Endothelial cell of umbilical vein (primary cell): ENCODE measurements around the gene SQOR. TPM values are rescaled to one million over a fixed set of nuclear protein-coding genes. Genes with fewer than 3 reads are reported as not detected.

Experiments
- BruUV-seq: library from RNA; stranded (reverse); fragments of 400-500 nt; replicated peaks from 2 replicates; lab custom pipeline; 2021; lab: Mats Ljungman, UMichigan
- CTCF ChIA-PET: fragments of 300-600, 350-600 bp; sonication (Branson Sonifier 250); formaldehyde crosslinking; loops from one replicate; lab custom pipeline; 2021; ENCODE audit warnings: antibody characterized with exemption, inconsistent platforms; lab: Charles Lee
- POLR2A ChIA-PET: fragments of 300-600, 350-600 bp; sonication (Branson Sonifier 250); formaldehyde crosslinking; loops from one replicate; lab custom pipeline; 2021; ENCODE audit warnings: antibody characterized with exemption, inconsistent platforms; lab: Charles Lee
- DNase-seq: peaks from one replicate; pipeline ENCODE4 v3.0.0-alpha.2; 2011; ENCODE audit warnings: low read depth, low spot score
- FAIRE-seq: peaks from 2 replicates; lab custom pipeline; 2011; peaks lifted over from hg19 to GRCh38; lab: Jason Lieb, UNC
- H2AFZ ChIP-seq: 2 replicates; pipeline ENCODE4 v1.6.0; 2012; ENCODE audit warnings: low read depth, low read length, control low read depth, inconsistent platforms
- H3K27ac ChIP-seq: 2 replicates; pipeline ENCODE4 v1.5.1; 2011; ENCODE audit warnings: low read depth, mild to moderate bottlenecking, control low read depth, low read length, moderate library complexity; ENCODE audit not compliant: insufficient read depth
- H3K27me3 ChIP-seq, 2 experiments: 2 replicates each; pipeline versions ENCODE4 v1.6.0 to v1.6.1; 2011; ENCODE audit warnings: low read length in 2 of 2, mixed read lengths in 1 of 2; ENCODE audit not compliant: control insufficient read depth in 2 of 2, insufficient read depth in 2 of 2
- H3K36me3 ChIP-seq, 2 experiments: 2 replicates in 1 of 2; 3 replicates in 1 of 2; pipeline ENCODE4 v1.5.1; 2011; ENCODE audit warnings: low read length in 2 of 2, mild to moderate bottlenecking in 1 of 2, moderate library complexity in 1 of 2; ENCODE audit not compliant: control insufficient read depth in 2 of 2, insufficient read depth in 2 of 2; ENCODE audit errors: extremely low read depth in 1 of 2
- H3K4me1 ChIP-seq: 3 replicates; pipeline ENCODE4 v1.5.1; 2011; ENCODE audit warnings: mild to moderate bottlenecking, low read length; ENCODE audit not compliant: control insufficient read depth, insufficient read depth; ENCODE audit errors: extremely low read depth
- H3K4me2 ChIP-seq: 2 replicates; pipeline ENCODE4 v1.6.1; 2011; ENCODE audit warnings: low read length, control low read depth, mixed read lengths; ENCODE audit not compliant: insufficient read depth
- H3K4me3 ChIP-seq, 3 experiments: fragments of 200-600 bp in 1 of 3; sonication (generic), shearing (Covaris generic) in 1 of 3; replicated peaks in 1 of 3; 2 replicates each; pipeline ENCODE4 v1.5.1; 2011 to 2016; ENCODE audit warnings: control low read depth in 3 of 3, low read length in 3 of 3, mild to moderate bottlenecking in 2 of 3, inconsistent platforms in 1 of 3, low read depth in 1 of 3, moderate library complexity in 1 of 3; ENCODE audit not compliant: insufficient read depth in 1 of 3
- H3K79me2 ChIP-seq: 2 replicates; pipeline ENCODE4 v1.6.0; 2012; ENCODE audit warnings: low read length, inconsistent platforms; ENCODE audit not compliant: control insufficient read depth, insufficient read depth
- H3K9ac ChIP-seq: replicated peaks from 2 replicates; pipeline ENCODE3; 2011; ENCODE audit warnings: low read length, control low read depth; ENCODE audit not compliant: insufficient read depth; ENCODE audit errors: extremely low read depth
- H3K9me1 ChIP-seq: replicated peaks from 3 replicates; pipeline ENCODE4 v1.6.0; 2011; ENCODE audit warnings: mild to moderate bottlenecking, low read length; ENCODE audit not compliant: control insufficient read depth, insufficient read depth; ENCODE audit errors: extremely low read depth
- H3K9me3 ChIP-seq: replicated peaks from 2 replicates; pipeline ENCODE4 v1.5.1; 2012; ENCODE audit warnings: low read length, inconsistent platforms; ENCODE audit not compliant: control insufficient read depth, insufficient read depth
- H4K20me1 ChIP-seq: replicated peaks from 2 replicates; pipeline ENCODE3; 2011; ENCODE audit warnings: mild to moderate bottlenecking, low read length; ENCODE audit not compliant: control insufficient read depth, insufficient read depth; ENCODE audit errors: extremely low read depth
- CTCF ChIP-seq, 2 donors: IDR thresholded peaks; 1 replicate in 1 of 2; 2 replicates in 1 of 2; pipeline ENCODE4 v1.5.1; 2011; ENCODE audit warnings: low read length in 2 of 2, mild to moderate bottlenecking in 2 of 2, moderate library complexity in 2 of 2, control low read depth in 1 of 2, inconsistent platforms in 1 of 2, low read depth in 1 of 2; ENCODE audit not compliant: insufficient read depth in 1 of 2; ENCODE audit errors: extremely low read depth in 1 of 2
- FOS ChIP-seq: IDR thresholded peaks from 2 replicates; pipeline ENCODE4 v1.6.1; 2011; ENCODE audit warnings: mild to moderate bottlenecking, low read length, moderate library complexity, borderline replicate concordance; ENCODE audit not compliant: insufficient read depth
- JUN ChIP-seq: IDR thresholded peaks from 2 replicates; pipeline ENCODE4 v1.6.1; 2011; ENCODE audit warnings: borderline replicate concordance, low read depth; ENCODE audit not compliant: insufficient read length, insufficient read depth
- MAX ChIP-seq: IDR thresholded peaks from 2 replicates; pipeline ENCODE4 v1.6.1; 2011; ENCODE audit not compliant: insufficient read depth, insufficient read length
- dilution Hi-C: fragments of 300-500 bp; cut with MboI; formaldehyde crosslinking; loops from one replicate; pipeline ENCODE4 v1.15.0; 2019; ENCODE audit warnings: low sequenced_read_pairs; ENCODE audit not compliant: extremely low pct_ligation_motif_present
- intact Hi-C: fragments of 100-400 bp; cut with micrococcal nuclease; formaldehyde crosslinking; loops from one replicate; pipeline ENCODE4 v1.10.0; 2022
- polyA plus RNA-seq, 4 experiments: library from polyadenylated mRNA; depleted of rRNA in 3 of 4; stranded (reverse) in 3 of 4; unstranded in 1 of 4; fragments of >200 nt; gene quantifications; 2 replicates each; pipeline versions ENCODE4 v1.2.1 to v1.2.3, GENCODE V29; 2011 to 2012; ENCODE audit warnings: missing spikeins in 1 of 4
- total RNA-seq: library from RNA; stranded (reverse); gene quantifications from 2 replicates; pipeline ENCODE4 v1.2.3, GENCODE V29; 2021

The SQOR gene
- total and polyA plus RNA-seq, 2 donors (not counting 3 experiments of a cell fraction or from before 2014, with no cell fraction given), result 12.9 to 17.9 TPM

GRCh38 chr15:45640616-45641015, 5.8 kb downstream of the SQOR start:
- no TSS peak for BruUV-seq
- no peak overlapping the region for H2AFZ ChIP-seq
- H4K20me1 ChIP-seq, result no peaks in the 10 kb centered on the region
- intact Hi-C loops, result no loop called here
- H3K4me1 ChIP-seq, result peaks cover 39% of the 10 kb centered on the region
- peak; percentile 95 for DNase-seq
- dilution Hi-C loops, result no loop called here
- no peaks in the 10 kb centered on the region for H3K79me2 ChIP-seq
- H3K27me3 ChIP-seq, result no peaks in the 10 kb centered on the region
- H3K9me1 ChIP-seq, result no peaks in the 10 kb centered on the region
- H3K4me2 ChIP-seq, result peak overlapping the region; percentile 55
- ChIA-PET CTCF (interaction anchor here (1.0 to 3.8 kb wide), 6 partner anchors 27 to 478 kb away, joined by 3 to 17 read pairs (median 6); no protein-coding TSS in a partner anchor), POLR2A (no interaction called here)
- H3K36me3 ChIP-seq, result no peaks in the 10 kb centered on the region
- H3K9ac ChIP-seq, result no peak overlapping the region
- H3K9me3 ChIP-seq, result no peaks in the 10 kb centered on the region
- FAIRE-seq, result peak; percentile 90
- H3K4me3 ChIP-seq, result no peak overlapping the region
- peak overlapping the region; percentile 32 for H3K27ac ChIP-seq
- TF ChIP-seq JUN (peak; percentile 75), MAX (no peak), FOS (peak; percentile 91)

GRCh38 chr15:45641374-45641781, 6.5 kb downstream of the SQOR start:
- TF ChIP-seq FOS (peak; percentile 54), CTCF (IDR thresholded peaks at IDR 0.05; ENCODE audit: extremely low read depth in 1 of 2, insufficient read depth in 1 of 2, low read depth in 1 of 2, low read length in 2 of 2) (no peak)
- Histone ChIP-seq H3K4me3 (no peak overlapping the region), H3K36me3 (no peaks in the 10 kb centered on the region), H3K27me3 (no peaks in the 10 kb centered on the region), H3K4me2 (peak overlapping the region; percentile 55), H3K27ac (peak overlapping the region; percentile 32), H2AFZ (no peak overlapping the region), H3K79me2 (no peaks in the 10 kb centered on the region), H3K9ac (peak overlapping the region; percentile 6), H4K20me1 (no peaks in the 10 kb centered on the region), H3K9me3 (no peaks in the 10 kb centered on the region), H3K9me1 (no peaks in the 10 kb centered on the region), H3K4me1 (peaks cover 36% of the 10 kb centered on the region)
- DNase-seq (peak; percentile 72), FAIRE-seq (peak; percentile 47)
- no TSS peak for BruUV-seq
- intact Hi-C loops (no loop called here), dilution Hi-C loops (no loop called here)
- CTCF ChIA-PET, result interaction anchor here (1.0 to 3.8 kb wide), 7 partner anchors 12 to 183 kb away, joined by 3 to 17 read pairs (median 7); no protein-coding TSS in a partner anchor
- POLR2A ChIA-PET, result interaction anchor here (0.8 kb wide), 1 partner anchor 184 kb away, joined by 3 read pairs; no protein-coding TSS in a partner anchor
